ENCODE data around the gene SORCS2. TPM values are rescaled to one million over a fixed set of nuclear protein-coding genes. Genes with fewer than 3 reads are reported as not detected.

The SORCS2 gene
- total RNA-seq, 2 experiments from 2014 or later, result 0.03 TPM; not detected in 1

GRCh38 chr4:7705593-7705992 lies 513.3 kb downstream of the SORCS2 start:
- H3K79me2 ChIP-seq (ENCODE audit: insufficient read depth, low read depth, low read length), result no peaks in the 10 kb centered on the region
- H3K4me2 ChIP-seq (ENCODE audit: low read length), result no peak overlapping the region
- H4K20me1 ChIP-seq (ENCODE audit: insufficient read depth, low read length), result no peaks in the 10 kb centered on the region
- intact Hi-C loops (cut with micrococcal nuclease; ENCODE audit: unreplicated experiment), result no loop called here
- DNase-seq (ENCODE audit: low spot score), result no peak
- no peaks in the 10 kb centered on the region for H3K9me2 ChIP-seq (ENCODE audit: insufficient read depth, low read length)
- no peak for TF ChIP-seq CTCF (conservative IDR thresholded peaks at IDR 0.05; ENCODE audit: low read length)
- no peak for TF ChIP-seq EZH2phosphoT487 (IDR thresholded peaks at IDR 0.05; ENCODE audit: borderline replicate concordance, low read depth, low read length)
- no peaks in the 10 kb centered on the region for H3K9me3 ChIP-seq (ENCODE audit: low read length)
- CTCF ChIA-PET (ENCODE audit: unreplicated experiment), result no interaction called here
- POLR2A ChIA-PET, result no interaction called here
- H3K4me3 ChIP-seq (ENCODE audit: low read depth, low read length, poor library complexity, severe bottlenecking), result no peak overlapping the region
- no peak overlapping the region for H2AFZ ChIP-seq (ENCODE audit: low read length)
- H3K27ac ChIP-seq (ENCODE audit: low read depth, low read length, poor library complexity, severe bottlenecking), result no peak overlapping the region
- no peaks in the 10 kb centered on the region for H3K4me1 ChIP-seq (ENCODE audit: insufficient read depth, low read length, poor library complexity, severe bottlenecking)
- no TSS peak for BruUV-seq (replicated peaks)
- H3K36me3 ChIP-seq (ENCODE audit: insufficient read depth, low read length), result no peaks in the 10 kb centered on the region

- TF ChIP-seq CTCF (conservative IDR thresholded peaks at IDR 0.05; ENCODE audit: low read length) (no peak), EZH2phosphoT487 (IDR thresholded peaks at IDR 0.05; ENCODE audit: borderline replicate concordance, low read depth, low read length) (no peak)
- Histone ChIP-seq H4K20me1 (ENCODE audit: insufficient read depth, low read length) (no peaks in the 10 kb centered on the region), H3K79me2 (ENCODE audit: insufficient read depth, low read depth, low read length) (no peaks in the 10 kb centered on the region), H2AFZ (ENCODE audit: low read length) (no peak overlapping the region), H3K4me2 (ENCODE audit: low read length) (no peak overlapping the region), H3K27ac (ENCODE audit: low read depth, low read length, poor library complexity, severe bottlenecking) (no peak overlapping the region), H3K4me3 (ENCODE audit: low read depth, low read length, poor library complexity, severe bottlenecking) (no peak overlapping the region), H3K9me3 (ENCODE audit: low read length) (no peaks in the 10 kb centered on the region), H3K36me3 (ENCODE audit: insufficient read depth, low read length) (no peaks in the 10 kb centered on the region), H3K9me2 (ENCODE audit: insufficient read depth, low read length) (no peaks in the 10 kb centered on the region), H3K4me1 (ENCODE audit: insufficient read depth, low read length, poor library complexity, severe bottlenecking) (no peaks in the 10 kb centered on the region)
- BruUV-seq (replicated peaks), result no TSS peak
- ChIA-PET CTCF (ENCODE audit: unreplicated experiment) (no interaction called here), POLR2A (no interaction called here)
- intact Hi-C loops (cut with micrococcal nuclease; ENCODE audit: unreplicated experiment), result no loop called here
- DNase-seq (ENCODE audit: low spot score), result no peak
These were observed 515.9 kb downstream of the SORCS2 start for GRCh38 chr4:7708238-7708637.

DNA sequence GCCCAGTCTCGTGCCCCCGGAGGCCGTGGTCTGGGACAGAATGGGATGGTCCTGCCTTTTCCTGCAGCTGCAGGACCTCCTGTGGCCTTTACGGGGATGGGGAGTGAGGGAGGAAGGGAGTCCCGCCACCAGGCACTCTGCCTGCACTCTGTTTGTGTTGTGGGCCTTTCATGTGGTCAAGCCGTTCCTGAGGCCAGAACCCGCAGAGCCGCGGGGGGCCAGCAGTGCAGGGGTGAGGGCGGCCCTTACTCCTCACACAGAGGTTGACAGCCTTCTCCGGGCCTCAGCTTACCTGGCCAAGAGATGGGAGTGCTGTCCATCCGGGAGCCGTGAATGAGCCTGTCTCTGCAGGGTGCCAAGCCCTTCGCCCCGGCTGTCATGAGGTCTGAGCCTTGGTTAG lies 516.6 kb downstream of the SORCS2 start:
- TF ChIP-seq EZH2phosphoT487 (IDR thresholded peaks at IDR 0.05; ENCODE audit: borderline replicate concordance, low read depth, low read length), result no peak
- Histone ChIP-seq H3K79me2 (ENCODE audit: insufficient read depth, low read depth, low read length) (no peaks in the 10 kb centered on the region), H2AFZ (ENCODE audit: low read length) (no peak overlapping the region), H3K4me2 (ENCODE audit: low read length) (no peak overlapping the region), H3K9me2 (ENCODE audit: insufficient read depth, low read length) (no peaks in the 10 kb centered on the region), H3K27ac (ENCODE audit: low read depth, low read length, poor library complexity, severe bottlenecking) (no peak overlapping the region), H3K36me3 (ENCODE audit: insufficient read depth, low read length) (no peaks in the 10 kb centered on the region), H3K4me3 (ENCODE audit: low read depth, low read length, poor library complexity, severe bottlenecking) (no peak overlapping the region), H4K20me1 (ENCODE audit: insufficient read depth, low read length) (no peaks in the 10 kb centered on the region), H3K4me1 (ENCODE audit: insufficient read depth, low read length, poor library complexity, severe bottlenecking) (no peaks in the 10 kb centered on the region), H3K9me3 (ENCODE audit: low read length) (no peaks in the 10 kb centered on the region)
- intact Hi-C loops (cut with micrococcal nuclease; ENCODE audit: unreplicated experiment), result no loop called here
- DNase-seq (ENCODE audit: low spot score), result no peak
- ChIA-PET POLR2A (no interaction called here), CTCF (ENCODE audit: unreplicated experiment) (no interaction called here)
- no TSS peak for BruUV-seq (replicated peaks)

Measured in OCI-LY7 (cell line).